LNCAP (cell line): Measurements from ENCODE around the gene CCDC197.

Experiments
- TF ChIP-seq, protein P1 (sequence below): fragments of 450-650 bp; IDR thresholded peaks from 2 replicates; pipeline ENCODE4 v1.5.1; 2017; ENCODE audit warnings: mild to moderate bottlenecking

The CCDC197 gene

DNA sequence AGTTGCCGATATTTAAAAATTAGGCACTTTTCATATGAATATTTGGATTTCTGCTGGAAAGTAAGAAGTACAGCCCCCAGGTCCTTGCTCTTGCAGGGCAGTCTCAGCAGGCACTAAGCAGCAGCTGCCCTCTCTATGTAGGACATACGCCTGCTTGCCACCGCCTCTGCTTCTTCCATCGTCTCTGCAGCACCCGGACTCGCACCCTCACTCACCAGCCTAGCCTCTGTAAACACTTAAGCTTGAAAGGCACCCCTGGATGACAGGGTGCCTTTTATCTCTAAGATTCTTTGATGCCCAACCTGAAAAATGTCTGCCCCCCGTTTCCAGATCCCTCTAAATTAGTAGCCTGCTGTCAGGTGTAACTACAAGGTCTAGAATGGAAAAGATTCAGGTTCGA is 48.0 kb downstream of the CCDC197 start:
- TF ChIP-seq, protein P1, sequence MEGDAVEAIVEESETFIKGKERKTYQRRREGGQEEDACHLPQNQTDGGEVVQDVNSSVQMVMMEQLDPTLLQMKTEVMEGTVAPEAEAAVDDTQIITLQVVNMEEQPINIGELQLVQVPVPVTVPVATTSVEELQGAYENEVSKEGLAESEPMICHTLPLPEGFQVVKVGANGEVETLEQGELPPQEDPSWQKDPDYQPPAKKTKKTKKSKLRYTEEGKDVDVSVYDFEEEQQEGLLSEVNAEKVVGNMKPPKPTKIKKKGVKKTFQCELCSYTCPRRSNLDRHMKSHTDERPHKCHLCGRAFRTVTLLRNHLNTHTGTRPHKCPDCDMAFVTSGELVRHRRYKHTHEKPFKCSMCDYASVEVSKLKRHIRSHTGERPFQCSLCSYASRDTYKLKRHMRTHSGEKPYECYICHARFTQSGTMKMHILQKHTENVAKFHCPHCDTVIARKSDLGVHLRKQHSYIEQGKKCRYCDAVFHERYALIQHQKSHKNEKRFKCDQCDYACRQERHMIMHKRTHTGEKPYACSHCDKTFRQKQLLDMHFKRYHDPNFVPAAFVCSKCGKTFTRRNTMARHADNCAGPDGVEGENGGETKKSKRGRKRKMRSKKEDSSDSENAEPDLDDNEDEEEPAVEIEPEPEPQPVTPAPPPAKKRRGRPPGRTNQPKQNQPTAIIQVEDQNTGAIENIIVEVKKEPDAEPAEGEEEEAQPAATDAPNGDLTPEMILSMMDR = no peak

DNA sequence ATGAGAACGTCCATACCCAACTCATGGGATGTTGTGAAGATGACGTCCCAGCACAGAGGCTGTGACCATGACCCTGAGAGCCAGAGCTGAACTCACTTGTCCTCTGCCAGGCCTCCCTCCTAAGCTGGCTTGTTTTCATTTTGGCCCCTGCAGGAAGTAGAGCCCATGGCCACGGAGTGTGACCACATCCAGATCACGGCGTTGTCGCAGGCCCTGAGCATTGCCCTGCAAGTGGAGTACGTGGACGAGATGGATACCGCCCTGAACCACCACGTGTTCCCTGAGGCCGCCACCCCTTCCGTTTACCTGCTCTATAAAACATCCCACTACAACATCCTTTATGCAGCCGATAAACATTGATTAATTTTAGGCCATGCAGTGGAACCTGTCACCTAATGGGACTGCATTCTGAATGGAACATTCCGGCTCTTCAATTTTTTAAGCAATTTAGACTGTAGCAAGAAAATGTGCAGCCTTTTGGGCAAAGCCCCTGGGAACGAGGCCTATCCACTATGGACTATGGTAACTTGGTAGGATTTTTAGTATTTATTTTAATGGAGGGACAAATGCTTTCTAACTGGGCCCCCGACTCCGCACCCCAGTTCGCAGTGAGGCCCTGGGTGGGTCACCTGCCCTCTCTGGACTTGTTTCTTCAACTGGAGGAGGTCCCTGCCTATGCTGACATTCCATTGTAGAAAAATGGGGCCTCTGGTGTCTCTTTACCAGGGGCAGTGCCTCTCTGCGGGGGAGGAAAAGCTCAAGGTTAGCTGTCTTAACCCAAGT is 48.7 kb downstream of the CCDC197 start:
- TF ChIP-seq, protein P1 = no peak

- TF ChIP-seq, protein P1 = no peak
Measured at GRCh38 chr14:94046696-94047250, 49.7 kb downstream of the CCDC197 start.

GRCh38 chr14:94047581-94047980 is 50.5 kb downstream of the CCDC197 start:
- TF ChIP-seq, protein P1 = no peak

GRCh38 chr14:94048691-94049624 is 51.9 kb downstream of the CCDC197 start:
- TF ChIP-seq, protein P1 = no peak

- TF ChIP-seq, protein P1 = no peak
Measured at GRCh38 chr14:94049625-94050023, 52.5 kb downstream of the CCDC197 start.

- TF ChIP-seq, protein P1 = no peak
Measured at GRCh38 chr14:94050231-94050880, 53.3 kb downstream of the CCDC197 start.
